Eye (tissue), 1 donor: ENCODE measurements around the gene TRAK2.
"Not testable (repeated sequence)": the region's sequence is repeated elsewhere in the genome, so short reads cannot be mapped to it uniquely, and the experiment has no call there.

ENCODE experiments used
- DNase-seq: peaks from one replicate; pipeline ENCODE4 v3.0.0-alpha.2; 2015

The TRAK2 gene

GRCh38 chr2:201414099-201415023, 36.9 kb downstream of the TRAK2 start:
- DNase-seq = no peak

GRCh38 chr2:201413552-201413951, 37.7 kb downstream of the TRAK2 start:
- DNase-seq = no peak

- DNase-seq = no peak
These were observed 38.1 kb downstream of the TRAK2 start for GRCh38 chr2:201413143-201413542.

GRCh38 chr2:201411421-201411820, 39.8 kb downstream of the TRAK2 start:
- DNase-seq = no peak

GRCh38 chr2:201408931-201409330, 42.3 kb downstream of the TRAK2 start:
- DNase-seq = no peak

- DNase-seq = no peak
These were observed 44.0 kb downstream of the TRAK2 start for GRCh38 chr2:201407265-201407664.

GRCh38 chr2:201406077-201406662, 45.1 kb downstream of the TRAK2 start:
- DNase-seq = no peak

GRCh38 chr2:201404699-201405280, 46.5 kb downstream of the TRAK2 start:
- DNase-seq = no peak

- DNase-seq = no peak
These were observed 47.4 kb downstream of the TRAK2 start for GRCh38 chr2:201403880-201404279.

GRCh38 chr2:201402651-201403562, 48.4 kb downstream of the TRAK2 start:
- no peak for DNase-seq

- DNase-seq = no peak
These were observed 49.4 kb downstream of the TRAK2 start for GRCh38 chr2:201401815-201402214.

GRCh38 chr2:201396595-201396994, 54.7 kb downstream of the TRAK2 start:
- no peak for DNase-seq

GRCh38 chr2:201383136-201383535, 68.1 kb downstream of the TRAK2 start:
- no peak for DNase-seq

GRCh38 chr2:201378496-201379397, 72.5 kb downstream of the TRAK2 start:
- no peak for DNase-seq

- DNase-seq = no peak
These were observed 74.0 kb downstream of the TRAK2 start for GRCh38 chr2:201377218-201377617.

- no peak for DNase-seq
These were observed 81.5 kb downstream of the TRAK2 start for GRCh38 chr2:201369775-201370174.

- not testable (repeated sequence) for DNase-seq
These were observed 81.9 kb downstream of the TRAK2 start for GRCh38 chr2:201369318-201369717.

GRCh38 chr2:201366146-201366545, 85.1 kb downstream of the TRAK2 start:
- no peak for DNase-seq

- peak; percentile 15 for DNase-seq
These were observed 87.2 kb downstream of the TRAK2 start for GRCh38 chr2:201363857-201364560.

- DNase-seq = no peak
These were observed 88.9 kb downstream of the TRAK2 start for GRCh38 chr2:201362396-201362795.
